HUES6 (cell line): Measurements from ENCODE around the gene MFSD6.
"Not testable (repeated sequence)": the region's sequence is repeated elsewhere in the genome, so short reads cannot be mapped to it uniquely, and the experiment has no call there.

Experiments used
- H3K27ac ChIP-seq: 2 replicates; pipeline ENCODE4 v1.7.0; 2013; ENCODE audit warnings: low read depth, mild to moderate bottlenecking, low read length, inconsistent platforms
- H3K27me3 ChIP-seq: 2 replicates; pipeline ENCODE4 v1.6.1; 2013; ENCODE audit warnings: low read length; ENCODE audit not compliant: control insufficient read depth, insufficient read depth
- H3K36me3 ChIP-seq: 2 replicates; pipeline ENCODE4 v1.6.1; 2013; ENCODE audit warnings: low read length; ENCODE audit not compliant: control insufficient read depth, insufficient read depth
- H3K4me1 ChIP-seq: 2 replicates; pipeline ENCODE4 v1.6.1; 2013; ENCODE audit warnings: low read length; ENCODE audit not compliant: control insufficient read depth, insufficient read depth
- H3K4me3 ChIP-seq: 2 replicates; pipeline ENCODE4 v1.5.1; 2013; ENCODE audit warnings: low read depth, low read length
- H3K9ac ChIP-seq: one replicate; pipeline ENCODE4 v1.6.1; 2013; ENCODE audit warnings: mild to moderate bottlenecking, low read length
- H3K9me3 ChIP-seq: 2 replicates; pipeline ENCODE4 v1.6.1; 2013; ENCODE audit warnings: low read depth, low read length; ENCODE audit not compliant: control insufficient read depth, insufficient read depth

MFSD6 gene

GRCh38 chr2:190486037-190486623 is 78.0 kb downstream of the MFSD6 start:
- no peaks in the 10 kb centered on the region for H3K27me3 ChIP-seq
- H3K9me3 ChIP-seq = no peaks in the 10 kb centered on the region
- H3K4me3 ChIP-seq = no peak overlapping the region

GRCh38 chr2:190488516-190489233 is 80.5 kb downstream of the MFSD6 start:
- Histone ChIP-seq H3K4me1 (peaks cover 5% of the 10 kb centered on the region; the same call in 1 of the 2 replicates), H3K27ac (no peak overlapping the region), H3K9ac (no peak overlapping the region), H3K9me3 (no peaks in the 10 kb centered on the region), H3K36me3 (no peaks in the 10 kb centered on the region), H3K4me3 (no peak overlapping the region), H3K27me3 (no peaks in the 10 kb centered on the region)

More at GRCh38 chr2:190486037-190486623, 78.0 kb downstream of the MFSD6 start:
- H3K27ac ChIP-seq = no peak overlapping the region
- H3K36me3 ChIP-seq = no peaks in the 10 kb centered on the region
- H3K4me1 ChIP-seq = peaks cover 5% of the 10 kb centered on the region; the same call in 1 of the 2 replicates
- H3K9ac ChIP-seq = no peak overlapping the region

- Histone ChIP-seq H3K9me3 (no peaks in the 10 kb centered on the region), H3K4me1 (peaks cover 5% of the 10 kb centered on the region; the same call in 1 of the 2 replicates), H3K27me3 (no peaks in the 10 kb centered on the region), H3K27ac (no peak overlapping the region), H3K4me3 (no peak overlapping the region), H3K36me3 (no peaks in the 10 kb centered on the region), H3K9ac (no peak overlapping the region)
These were observed 81.3 kb downstream of the MFSD6 start for GRCh38 chr2:190489475-190489874.

- Histone ChIP-seq H3K27me3 (no peaks in the 10 kb centered on the region), H3K9me3 (no peaks in the 10 kb centered on the region), H3K9ac (no peak overlapping the region), H3K4me3 (no peak overlapping the region), H3K36me3 (no peaks in the 10 kb centered on the region), H3K27ac (no peak overlapping the region), H3K4me1 (peaks cover 5% of the 10 kb centered on the region; the same call in 1 of the 2 replicates)
These were observed 82.3 kb downstream of the MFSD6 start for GRCh38 chr2:190490502-190490901.

- H3K9me3 ChIP-seq = no peaks in the 10 kb centered on the region
- H3K4me1 ChIP-seq = peaks cover 5% of the 10 kb centered on the region; the same call in 1 of the 2 replicates
- H3K27ac ChIP-seq = no peak overlapping the region
- no peak overlapping the region for H3K9ac ChIP-seq
- no peaks in the 10 kb centered on the region for H3K36me3 ChIP-seq
- H3K27me3 ChIP-seq = no peaks in the 10 kb centered on the region
- no peak overlapping the region for H3K4me3 ChIP-seq
These were observed 84.9 kb downstream of the MFSD6 start for GRCh38 chr2:190493095-190493494.

GRCh38 chr2:190494600-190495227 is 86.6 kb downstream of the MFSD6 start:
- not testable (repeated sequence) for H3K27me3 ChIP-seq, H3K27ac ChIP-seq, H3K36me3 ChIP-seq, H3K9me3 ChIP-seq, H3K9ac ChIP-seq, H3K4me3 ChIP-seq, H3K4me1 ChIP-seq

GRCh38 chr2:190497428-190497827 is 89.3 kb downstream of the MFSD6 start:
- H3K9me3 ChIP-seq = no peaks in the 10 kb centered on the region
- H3K4me3 ChIP-seq = no peak overlapping the region
- no peak overlapping the region for H3K27ac ChIP-seq
- H3K9ac ChIP-seq = no peak overlapping the region
- H3K36me3 ChIP-seq = no peaks in the 10 kb centered on the region
- H3K27me3 ChIP-seq = no peaks in the 10 kb centered on the region
- H3K4me1 ChIP-seq = peaks cover 3% of the 10 kb centered on the region; the same call in 1 of the 2 replicates

GRCh38 chr2:190499273-190499672 is 91.1 kb downstream of the MFSD6 start:
- Histone ChIP-seq H3K27ac (no peak overlapping the region), H3K36me3 (no peaks in the 10 kb centered on the region), H3K9ac (no peak overlapping the region), H3K27me3 (no peaks in the 10 kb centered on the region), H3K4me1 (peaks cover 3% of the 10 kb centered on the region; the same call in 1 of the 2 replicates), H3K9me3 (no peaks in the 10 kb centered on the region), H3K4me3 (no peak overlapping the region)

GRCh38 chr2:190500054-190500502 is 91.9 kb downstream of the MFSD6 start:
- no peak overlapping the region for H3K9ac ChIP-seq
- no peak overlapping the region for H3K27ac ChIP-seq
- H3K9me3 ChIP-seq = no peaks in the 10 kb centered on the region
- no peaks in the 10 kb centered on the region for H3K27me3 ChIP-seq
- H3K4me3 ChIP-seq = no peak overlapping the region
- H3K36me3 ChIP-seq = no peaks in the 10 kb centered on the region
- H3K4me1 ChIP-seq = peaks cover 3% of the 10 kb centered on the region; the same call in 1 of the 2 replicates

GRCh38 chr2:190501231-190501630 is 93.1 kb downstream of the MFSD6 start:
- no peaks in the 10 kb centered on the region for H3K9me3 ChIP-seq
- no peaks in the 10 kb centered on the region for H3K27me3 ChIP-seq
- no peak overlapping the region for H3K4me3 ChIP-seq
- H3K36me3 ChIP-seq = no peaks in the 10 kb centered on the region
- no peak overlapping the region for H3K9ac ChIP-seq
- no peak overlapping the region for H3K27ac ChIP-seq
- H3K4me1 ChIP-seq = peaks cover 3% of the 10 kb centered on the region
